ENCODE data around the gene SDF4.

DNA sequence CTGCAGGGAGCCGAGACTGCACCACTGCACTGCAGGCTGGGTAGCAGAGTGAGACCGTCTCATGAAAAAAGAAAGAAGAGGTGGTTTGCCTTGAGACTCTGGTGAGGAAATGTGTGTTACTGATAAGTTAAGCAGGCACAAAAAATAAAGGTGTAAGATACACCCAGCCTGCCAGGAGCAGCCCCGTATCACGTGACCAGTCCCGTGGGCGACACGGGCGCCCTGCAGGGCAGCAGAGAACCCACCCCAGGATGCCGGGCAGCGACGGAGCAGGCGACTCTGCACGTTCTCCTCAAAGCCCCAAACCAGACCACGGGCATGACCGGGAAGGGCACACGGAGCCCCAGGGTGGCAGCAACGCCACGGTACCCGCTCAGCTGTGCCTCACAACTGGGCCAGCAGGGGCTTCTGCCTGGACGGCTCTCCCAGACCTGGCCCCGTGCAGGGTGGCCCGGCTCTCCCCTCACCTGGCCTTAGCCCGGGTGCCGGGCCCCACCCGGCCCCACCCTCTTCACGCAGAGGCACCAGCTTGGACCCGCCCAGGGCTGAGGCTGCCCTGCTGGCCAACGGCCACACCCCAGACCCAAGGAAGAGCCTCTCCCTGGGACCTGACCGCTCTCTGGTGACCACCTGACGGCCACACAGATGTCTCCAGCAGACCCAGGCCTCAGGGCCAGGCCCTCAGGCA lies 9.8 kb downstream of the SDF4 start:
- TF ChIP-seq, protein P1, sequence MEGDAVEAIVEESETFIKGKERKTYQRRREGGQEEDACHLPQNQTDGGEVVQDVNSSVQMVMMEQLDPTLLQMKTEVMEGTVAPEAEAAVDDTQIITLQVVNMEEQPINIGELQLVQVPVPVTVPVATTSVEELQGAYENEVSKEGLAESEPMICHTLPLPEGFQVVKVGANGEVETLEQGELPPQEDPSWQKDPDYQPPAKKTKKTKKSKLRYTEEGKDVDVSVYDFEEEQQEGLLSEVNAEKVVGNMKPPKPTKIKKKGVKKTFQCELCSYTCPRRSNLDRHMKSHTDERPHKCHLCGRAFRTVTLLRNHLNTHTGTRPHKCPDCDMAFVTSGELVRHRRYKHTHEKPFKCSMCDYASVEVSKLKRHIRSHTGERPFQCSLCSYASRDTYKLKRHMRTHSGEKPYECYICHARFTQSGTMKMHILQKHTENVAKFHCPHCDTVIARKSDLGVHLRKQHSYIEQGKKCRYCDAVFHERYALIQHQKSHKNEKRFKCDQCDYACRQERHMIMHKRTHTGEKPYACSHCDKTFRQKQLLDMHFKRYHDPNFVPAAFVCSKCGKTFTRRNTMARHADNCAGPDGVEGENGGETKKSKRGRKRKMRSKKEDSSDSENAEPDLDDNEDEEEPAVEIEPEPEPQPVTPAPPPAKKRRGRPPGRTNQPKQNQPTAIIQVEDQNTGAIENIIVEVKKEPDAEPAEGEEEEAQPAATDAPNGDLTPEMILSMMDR (IDR thresholded peaks at IDR 0.05) = no peak
- TF ChIP-seq POLR2A (IDR thresholded peaks at IDR 0.05) (no peak), POLR2AphosphoS5 (IDR thresholded peaks at IDR 0.05) (no peak)
